Prostate gland (tissue), 2 donors: ENCODE measurements around the gene NRG4. TPM values are rescaled to one million over a fixed set of nuclear protein-coding genes. Genes with fewer than 3 reads are reported as not detected.
"Not testable (repeated sequence)": the region's sequence is repeated elsewhere in the genome, so short reads cannot be mapped to it uniquely, and the experiment has no call there.

Experiments
- DNase-seq: peaks from one replicate; pipeline ENCODE4 v3.0.0-alpha.2; 2019; ENCODE audit warnings: low spot score
- H3K27ac ChIP-seq, 2 donors: fragments of 200-600 bp; sonication (generic); 2 replicates each; pipeline ENCODE4 v1.5.1; 2017 to 2019
- H3K27me3 ChIP-seq: fragments of 200-600 bp; sonication (generic); replicated peaks from 2 replicates; pipeline ENCODE4 v1.5.1; 2019; ENCODE audit not compliant: insufficient read depth
- H3K36me3 ChIP-seq, 2 donors: fragments of 200-600 bp; sonication (generic); 1 replicate in 1 of 2; 2 replicates in 1 of 2; pipeline versions ENCODE4 v1.5.1 to v1.8.1; 2017 to 2019
- H3K4me1 ChIP-seq: fragments of 200-600 bp; sonication (generic); replicated peaks from 2 replicates; pipeline ENCODE4 v1.5.1; 2019
- H3K4me3 ChIP-seq, 2 donors: fragments of 200-600 bp; sonication (generic); 2 replicates each; pipeline ENCODE4 v1.5.1; 2017 to 2019
- H3K9me3 ChIP-seq: fragments of 200-600 bp; sonication (generic); 2 replicates; pipeline ENCODE4 v1.5.1; 2017
- POLR2A ChIP-seq: fragments of 450-650 bp; IDR thresholded peaks from one replicate; pipeline ENCODE4 v1.6.1; 2016; ENCODE audit warnings: antibody characterized with exemption, mild to moderate bottlenecking
- POLR2AphosphoS5 ChIP-seq: sonication (generic); formaldehyde crosslinking; IDR thresholded peaks from one replicate; pipeline ENCODE4 v1.6.1; 2017; ENCODE audit warnings: antibody characterized with exemption
- WGBS: methylation state at CpG from one replicate; pipeline ENCODE4 v1.1.5; 2018; 5-methylcytosine and 5-hydroxymethylcytosine counted together
- intact Hi-C: fragments of 100-400 bp; cut with DNase I; formaldehyde crosslinking; loops from one replicate; pipeline ENCODE4 v1.14.2; 2022
- total RNA-seq, 2 donors: library from RNA; depleted of rRNA; stranded (reverse); fragments of >200 nt; gene quantifications; one replicate each; pipeline ENCODE4 v1.1.0, GENCODE V29; 2016
- TF ChIP-seq, protein P1 (sequence below), 4 experiments: fragments of 200-600 bp in 2 of 4; fragments of 450-650 bp in 2 of 4; sonication (generic) in 2 of 4; IDR thresholded peaks; 1 replicate in 3 of 4; 2 replicates in 1 of 4; pipeline ENCODE4 v1.5.1; 2016 to 2019; ENCODE audit warnings: antibody characterized with exemption in 4 of 4, mild to moderate bottlenecking in 2 of 4, moderate library complexity in 2 of 4

Gene NRG4
- total RNA-seq, 2 donors from 2014 or later = 3.5 to 94.6 TPM

DNA sequence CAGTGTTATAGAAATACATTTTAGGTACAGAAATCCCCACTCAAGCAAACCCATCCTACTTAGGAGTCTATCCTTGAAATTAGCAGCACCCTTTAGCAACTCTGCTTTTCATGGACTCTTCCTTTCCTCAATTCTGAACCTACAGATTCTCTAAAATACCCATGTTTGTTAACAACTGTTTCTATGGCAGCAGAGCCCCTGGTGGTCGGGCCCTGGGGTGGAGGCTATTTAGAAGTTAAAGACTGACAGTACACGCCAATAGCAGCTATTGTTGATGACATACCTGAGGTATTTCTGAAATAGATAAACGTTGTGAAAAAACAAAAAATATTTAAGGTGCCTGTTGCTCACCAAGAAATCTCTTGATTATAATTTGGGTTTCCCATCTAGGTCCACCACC, 23.4 kb upstream of the NRG4 start:
- TF ChIP-seq POLR2A = no peak
- no peaks in the 10 kb centered on the region for H3K36me3 ChIP-seq
- no peaks in the 10 kb centered on the region for H3K27me3 ChIP-seq
- H3K4me3 ChIP-seq = no peak overlapping the region
- H3K4me1 ChIP-seq = no peaks in the 10 kb centered on the region
- H3K27ac ChIP-seq = no peak overlapping the region
- WGBS = 52% methylated on average over 3 of the region's 3 CpGs
- intact Hi-C loops = no loop called here
- no peaks in the 10 kb centered on the region for H3K9me3 ChIP-seq
- DNase-seq = no peak

DNA sequence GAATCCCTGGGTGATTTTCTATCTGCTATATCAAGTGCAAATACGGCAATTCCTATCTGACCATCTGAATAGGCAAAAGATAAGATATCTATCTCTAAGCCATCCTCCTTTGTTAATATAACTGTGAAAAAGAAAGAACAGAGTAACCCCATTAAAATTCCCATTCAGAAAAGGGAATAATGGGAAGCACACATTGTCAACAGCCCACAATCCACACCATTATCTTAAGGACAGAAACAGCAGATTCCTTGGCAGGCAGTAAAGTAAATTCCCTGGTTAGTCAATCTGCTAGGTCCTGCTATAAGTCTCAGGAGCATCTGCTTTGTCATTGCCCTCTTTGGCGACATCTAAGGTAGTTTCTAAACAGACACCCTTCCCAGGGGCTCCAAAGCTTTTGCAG, 21.9 kb upstream of the NRG4 start:
- no peaks in the 10 kb centered on the region for H3K4me1 ChIP-seq
- H3K9me3 ChIP-seq = no peaks in the 10 kb centered on the region
- DNase-seq = no peak
- 59% methylated on average over 2 of the region's 2 CpGs for WGBS
- H3K36me3 ChIP-seq = no peaks in the 10 kb centered on the region
- no peak overlapping the region for H3K27ac ChIP-seq
- no peak for TF ChIP-seq POLR2A
- TF ChIP-seq POLR2AphosphoS5 = no peak
- TF ChIP-seq, protein P1, sequence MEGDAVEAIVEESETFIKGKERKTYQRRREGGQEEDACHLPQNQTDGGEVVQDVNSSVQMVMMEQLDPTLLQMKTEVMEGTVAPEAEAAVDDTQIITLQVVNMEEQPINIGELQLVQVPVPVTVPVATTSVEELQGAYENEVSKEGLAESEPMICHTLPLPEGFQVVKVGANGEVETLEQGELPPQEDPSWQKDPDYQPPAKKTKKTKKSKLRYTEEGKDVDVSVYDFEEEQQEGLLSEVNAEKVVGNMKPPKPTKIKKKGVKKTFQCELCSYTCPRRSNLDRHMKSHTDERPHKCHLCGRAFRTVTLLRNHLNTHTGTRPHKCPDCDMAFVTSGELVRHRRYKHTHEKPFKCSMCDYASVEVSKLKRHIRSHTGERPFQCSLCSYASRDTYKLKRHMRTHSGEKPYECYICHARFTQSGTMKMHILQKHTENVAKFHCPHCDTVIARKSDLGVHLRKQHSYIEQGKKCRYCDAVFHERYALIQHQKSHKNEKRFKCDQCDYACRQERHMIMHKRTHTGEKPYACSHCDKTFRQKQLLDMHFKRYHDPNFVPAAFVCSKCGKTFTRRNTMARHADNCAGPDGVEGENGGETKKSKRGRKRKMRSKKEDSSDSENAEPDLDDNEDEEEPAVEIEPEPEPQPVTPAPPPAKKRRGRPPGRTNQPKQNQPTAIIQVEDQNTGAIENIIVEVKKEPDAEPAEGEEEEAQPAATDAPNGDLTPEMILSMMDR (IDR thresholded peaks at IDR 0.05) = no peak
- H3K27me3 ChIP-seq = no peaks in the 10 kb centered on the region
- intact Hi-C loops = no loop called here
- H3K4me3 ChIP-seq = no peak overlapping the region

DNA sequence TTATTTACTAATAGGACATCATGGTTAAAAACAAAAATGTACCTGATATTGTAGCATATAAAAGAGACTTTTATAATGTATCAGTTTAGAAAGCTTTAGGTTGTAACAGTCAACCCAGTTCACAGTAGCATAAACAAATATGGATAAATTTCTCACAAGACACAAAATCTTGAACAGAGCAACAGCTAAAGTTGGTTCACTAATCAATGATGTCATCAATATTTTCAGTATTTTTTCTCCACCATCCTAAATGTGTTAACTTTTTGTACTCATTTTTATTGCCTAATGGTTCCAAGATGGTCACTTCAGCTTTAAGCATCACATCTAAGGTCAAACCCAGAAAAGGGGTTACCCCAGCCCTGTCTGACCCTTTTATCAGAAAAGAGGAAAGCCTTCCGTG, 21.2 kb upstream of the NRG4 start:
- no peak overlapping the region for H3K27ac ChIP-seq
- intact Hi-C loops = no loop called here
- no peaks in the 10 kb centered on the region for H3K36me3 ChIP-seq
- WGBS = 94% methylated on average over 1 of the region's 1 CpG
- H3K4me1 ChIP-seq = no peaks in the 10 kb centered on the region
- no peaks in the 10 kb centered on the region for H3K9me3 ChIP-seq
- no peak overlapping the region for H3K4me3 ChIP-seq
- H3K27me3 ChIP-seq = no peaks in the 10 kb centered on the region
- TF ChIP-seq POLR2AphosphoS5 (no peak), POLR2A (no peak)
- TF ChIP-seq, protein P1 (IDR thresholded peaks at IDR 0.05) = no peak
- DNase-seq = no peak

DNA sequence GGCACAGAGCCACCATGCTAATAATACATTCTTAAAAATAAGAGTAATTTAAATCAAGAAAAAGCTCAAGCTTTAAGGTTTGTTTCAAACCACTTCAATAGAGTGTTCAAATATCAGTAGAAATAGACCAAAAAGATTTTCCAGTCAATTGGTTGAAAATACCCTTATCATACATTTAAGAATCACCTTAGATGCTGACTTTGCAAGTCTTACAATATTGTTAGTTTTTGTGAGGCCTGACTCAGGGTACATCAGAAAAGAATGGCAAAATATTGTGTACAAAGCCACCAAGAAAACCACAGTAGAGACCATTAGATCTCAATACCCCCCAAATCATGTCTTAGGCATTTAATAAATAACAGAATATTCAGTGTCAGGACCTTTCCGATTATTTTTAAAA, 19.8 kb upstream of the NRG4 start:
- no peaks in the 10 kb centered on the region for H3K4me1 ChIP-seq
- H3K27me3 ChIP-seq = no peaks in the 10 kb centered on the region
- H3K36me3 ChIP-seq = no peaks in the 10 kb centered on the region
- H3K4me3 ChIP-seq = no peak overlapping the region
- intact Hi-C loops = no loop called here
- no peaks in the 10 kb centered on the region for H3K9me3 ChIP-seq
- no peak overlapping the region for H3K27ac ChIP-seq
- no peak for DNase-seq
- TF ChIP-seq, protein P1 (IDR thresholded peaks at IDR 0.05) = no peak
- TF ChIP-seq POLR2AphosphoS5 (no peak), POLR2A (no peak)
- 93% methylated on average over 1 of the region's 1 CpG for WGBS

DNA sequence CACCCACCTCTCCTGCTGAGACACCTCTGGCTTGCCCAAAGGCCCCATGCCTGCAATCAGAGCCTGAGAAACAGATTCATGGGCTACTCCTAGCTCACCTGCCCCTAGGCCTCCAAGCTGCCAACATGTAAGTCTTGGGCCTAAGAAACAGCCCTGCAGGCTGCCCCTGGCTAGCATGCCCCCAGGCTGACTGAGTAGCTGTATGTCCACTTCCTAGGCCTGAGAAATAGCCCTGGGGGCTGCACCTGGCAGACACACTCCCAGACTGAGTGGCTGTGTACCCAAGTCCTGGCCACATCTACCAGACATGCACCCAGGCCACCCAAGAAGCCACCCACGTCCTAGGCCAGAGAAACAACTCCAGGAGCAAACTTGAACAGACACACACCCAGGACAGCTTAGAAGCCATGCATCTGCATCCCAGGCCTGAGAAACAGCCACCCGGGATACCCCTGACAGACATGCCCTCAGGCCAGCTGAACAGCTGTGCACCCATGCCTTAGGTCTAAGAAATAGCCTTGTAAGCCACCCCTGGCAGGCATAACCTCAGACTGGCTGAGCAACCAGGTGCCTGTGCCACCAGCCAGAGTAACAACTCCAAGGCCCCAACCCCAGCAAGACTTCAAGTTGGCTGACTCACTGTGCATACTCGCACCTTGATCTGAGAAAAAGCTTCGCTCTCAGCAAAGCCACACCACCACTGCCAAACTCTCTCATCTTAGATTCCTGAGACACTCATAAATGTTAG, 12.0 kb upstream of the NRG4 start:
- TF ChIP-seq, protein P1 (IDR thresholded peaks at IDR 0.05) = no peak
- WGBS = 90% methylated on average over 4 of the region's 4 CpGs
- intact Hi-C loops = no loop called here

DNA sequence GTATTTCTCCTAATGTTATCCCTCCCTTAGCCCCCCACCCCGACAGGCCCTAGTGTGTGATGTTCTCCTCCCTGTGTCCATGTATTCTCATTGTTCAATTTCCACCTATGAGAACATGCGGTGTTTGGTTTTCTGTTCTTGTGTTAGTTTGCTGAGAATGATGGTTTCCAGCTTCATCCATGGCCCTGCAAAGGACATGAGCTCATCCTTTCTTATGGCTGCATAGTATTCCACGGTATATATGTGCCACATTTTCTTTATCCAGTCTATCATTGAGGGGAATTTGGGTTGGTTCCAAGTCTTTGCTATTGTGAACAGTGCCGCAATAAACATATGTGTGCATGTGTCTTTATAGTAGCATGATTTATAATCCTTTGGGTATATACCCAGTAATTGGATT, 1.2 kb upstream of the NRG4 start:
- H3K4me3 ChIP-seq, intact Hi-C loops, H3K4me1 ChIP-seq, H3K27me3 ChIP-seq, H3K36me3 ChIP-seq, H3K27ac ChIP-seq, H3K9me3 ChIP-seq, DNase-seq: not testable (repeated sequence)
- 100% methylated on average over 4 of the region's 4 CpGs for WGBS

More for the DNA sequence above, 12.0 kb upstream of the NRG4 start:
- H3K4me1 ChIP-seq = no peaks in the 10 kb centered on the region
- H3K27ac ChIP-seq = no peak overlapping the region
- DNase-seq = no peak
- no peaks in the 10 kb centered on the region for H3K27me3 ChIP-seq
- H3K9me3 ChIP-seq = no peaks in the 10 kb centered on the region
- no peak overlapping the region for H3K4me3 ChIP-seq
- no peaks in the 10 kb centered on the region for H3K36me3 ChIP-seq
